ENCODE measurements around the gene RPS6KA5.
"Not testable (repeated sequence)": the region's sequence is repeated elsewhere in the genome, so short reads cannot be mapped to it uniquely, and the experiment has no call there.

DNA sequence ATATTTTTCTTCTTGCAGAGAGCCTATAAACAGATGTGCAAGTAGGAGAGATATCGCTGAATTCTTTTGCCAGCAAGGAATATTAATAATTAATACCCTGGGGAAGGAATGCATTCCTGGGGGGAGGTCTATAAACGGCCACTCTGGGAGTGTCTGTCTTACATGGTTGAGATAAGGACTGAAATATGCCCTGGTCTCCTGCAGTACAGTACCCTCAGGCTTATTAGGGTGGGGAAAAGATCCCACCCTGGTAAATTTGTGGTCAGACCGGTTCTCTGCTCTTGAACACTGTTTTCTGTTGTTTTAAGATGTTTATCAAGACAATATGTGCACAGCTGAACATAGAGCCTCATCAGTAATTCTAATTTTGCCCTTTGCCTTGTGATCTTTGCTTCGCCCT, 236.9 kb downstream of the RPS6KA5 start:
- TF ChIP-seq, protein P1, sequence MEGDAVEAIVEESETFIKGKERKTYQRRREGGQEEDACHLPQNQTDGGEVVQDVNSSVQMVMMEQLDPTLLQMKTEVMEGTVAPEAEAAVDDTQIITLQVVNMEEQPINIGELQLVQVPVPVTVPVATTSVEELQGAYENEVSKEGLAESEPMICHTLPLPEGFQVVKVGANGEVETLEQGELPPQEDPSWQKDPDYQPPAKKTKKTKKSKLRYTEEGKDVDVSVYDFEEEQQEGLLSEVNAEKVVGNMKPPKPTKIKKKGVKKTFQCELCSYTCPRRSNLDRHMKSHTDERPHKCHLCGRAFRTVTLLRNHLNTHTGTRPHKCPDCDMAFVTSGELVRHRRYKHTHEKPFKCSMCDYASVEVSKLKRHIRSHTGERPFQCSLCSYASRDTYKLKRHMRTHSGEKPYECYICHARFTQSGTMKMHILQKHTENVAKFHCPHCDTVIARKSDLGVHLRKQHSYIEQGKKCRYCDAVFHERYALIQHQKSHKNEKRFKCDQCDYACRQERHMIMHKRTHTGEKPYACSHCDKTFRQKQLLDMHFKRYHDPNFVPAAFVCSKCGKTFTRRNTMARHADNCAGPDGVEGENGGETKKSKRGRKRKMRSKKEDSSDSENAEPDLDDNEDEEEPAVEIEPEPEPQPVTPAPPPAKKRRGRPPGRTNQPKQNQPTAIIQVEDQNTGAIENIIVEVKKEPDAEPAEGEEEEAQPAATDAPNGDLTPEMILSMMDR (IDR thresholded peaks at IDR 0.05) = not testable (repeated sequence)
- TF ChIP-seq POLR2A (IDR thresholded peaks at IDR 0.05) = not testable (repeated sequence)

All from uterus (tissue), 2 donors.